Measurements from ENCODE around the gene HDAC8. TPM values are rescaled to one million over a fixed set of nuclear protein-coding genes. Genes with fewer than 3 reads are reported as not detected.
A peak's percentile ranks its signal among the peaks of the same experiment; 100 is the strongest.
"Not testable (repeated sequence)": the region's sequence is repeated elsewhere in the genome, so short reads cannot be mapped to it uniquely, and the experiment has no call there.

Gene HDAC8
- polyA plus RNA-seq, 1 donor, result 26.5 TPM

GRCh38 chrX:72340041-72340440 is 232.6 kb downstream of the HDAC8 start:
- no CpG with 5 or more reads among the region's 7 CpGs for WGBS (ENCODE audit: insufficient coverage, low lambda C conversion rate)
- Histone ChIP-seq H3K27ac (ENCODE audit: low read length) (no peak overlapping the region), H3K36me3 (ENCODE audit: control insufficient read depth, insufficient read depth, low read length) (no peaks in the 10 kb centered on the region), H3K4me1 (ENCODE audit: control insufficient read depth, insufficient read depth, low read length) (no peaks in the 10 kb centered on the region), H3K9me3 (ENCODE audit: control insufficient read depth, low read depth, low read length) (no peaks in the 10 kb centered on the region), H3K4me3 (ENCODE audit: low read length) (no peak overlapping the region), H3K27me3 (ENCODE audit: control insufficient read depth, insufficient read depth, low read length) (no peaks in the 10 kb centered on the region)
- DNase-seq, result no peak

- Histone ChIP-seq H3K36me3 (ENCODE audit: control insufficient read depth, insufficient read depth, low read length) (no peaks in the 10 kb centered on the region), H3K4me3 (ENCODE audit: low read length) (no peak overlapping the region), H3K9me3 (ENCODE audit: control insufficient read depth, low read depth, low read length) (no peaks in the 10 kb centered on the region), H3K27ac (ENCODE audit: low read length) (no peak overlapping the region), H3K4me1 (ENCODE audit: control insufficient read depth, insufficient read depth, low read length) (no peaks in the 10 kb centered on the region), H3K27me3 (ENCODE audit: control insufficient read depth, insufficient read depth, low read length) (no peaks in the 10 kb centered on the region)
- no peak for DNase-seq
- WGBS (ENCODE audit: insufficient coverage, low lambda C conversion rate), result no CpG with 5 or more reads among the region's 3 CpGs
Measured at GRCh38 chrX:72330131-72330530, 242.5 kb downstream of the HDAC8 start.

- no peaks in the 10 kb centered on the region for H3K27me3 ChIP-seq (ENCODE audit: control insufficient read depth, insufficient read depth, low read length)
- 100% methylated on average over 1 of the region's 8 CpGs for WGBS (ENCODE audit: insufficient coverage, low lambda C conversion rate)
- H3K4me1 ChIP-seq (ENCODE audit: control insufficient read depth, insufficient read depth, low read length), result no peaks in the 10 kb centered on the region
- no peak overlapping the region for H3K27ac ChIP-seq (ENCODE audit: low read length)
- H3K36me3 ChIP-seq (ENCODE audit: control insufficient read depth, insufficient read depth, low read length), result no peaks in the 10 kb centered on the region
- no peak for DNase-seq
- H3K4me3 ChIP-seq (ENCODE audit: low read length), result no peak overlapping the region
- no peaks in the 10 kb centered on the region for H3K9me3 ChIP-seq (ENCODE audit: control insufficient read depth, low read depth, low read length)
Measured at GRCh38 chrX:72326605-72327300, 245.9 kb downstream of the HDAC8 start.

- no CpG with 5 or more reads among the region's 8 CpGs for WGBS (ENCODE audit: insufficient coverage, low lambda C conversion rate)
- DNase-seq; H3K9me3 ChIP-seq (ENCODE audit: control insufficient read depth, low read depth, low read length); H3K4me3 ChIP-seq (ENCODE audit: low read length); H3K27me3 ChIP-seq (ENCODE audit: control insufficient read depth, insufficient read depth, low read length); H3K36me3 ChIP-seq (ENCODE audit: control insufficient read depth, insufficient read depth, low read length); H3K27ac ChIP-seq (ENCODE audit: low read length): not testable (repeated sequence)
- H3K4me1 ChIP-seq (ENCODE audit: control insufficient read depth, insufficient read depth, low read length), result peaks cover 13% of the 10 kb centered on the region
Measured at GRCh38 chrX:72319651-72320050, 253.0 kb downstream of the HDAC8 start.

- no peak for DNase-seq
Measured at GRCh38 chrX:72317139-72317538, 255.5 kb downstream of the HDAC8 start.

GRCh38 chrX:72316408-72317110 is 256.1 kb downstream of the HDAC8 start:
- H3K27me3 ChIP-seq (ENCODE audit: control insufficient read depth, insufficient read depth, low read length), result no peaks in the 10 kb centered on the region
- no peaks in the 10 kb centered on the region for H3K36me3 ChIP-seq (ENCODE audit: control insufficient read depth, insufficient read depth, low read length)
- H3K4me1 ChIP-seq (ENCODE audit: control insufficient read depth, insufficient read depth, low read length), result peaks cover 18% of the 10 kb centered on the region
- no peak overlapping the region for H3K4me3 ChIP-seq (ENCODE audit: low read length)
- WGBS (ENCODE audit: insufficient coverage, low lambda C conversion rate), result 67% methylated on average over 1 of the region's 12 CpGs
- no peak overlapping the region for H3K27ac ChIP-seq (ENCODE audit: low read length)
- no peaks in the 10 kb centered on the region for H3K9me3 ChIP-seq (ENCODE audit: control insufficient read depth, low read depth, low read length)
- peak; percentile 31 to 60 for DNase-seq

More at GRCh38 chrX:72317139-72317538, 255.5 kb downstream of the HDAC8 start:
- Histone ChIP-seq H3K36me3 (ENCODE audit: control insufficient read depth, insufficient read depth, low read length) (no peaks in the 10 kb centered on the region), H3K27ac (ENCODE audit: low read length) (no peak overlapping the region), H3K4me3 (ENCODE audit: low read length) (no peak overlapping the region), H3K4me1 (ENCODE audit: control insufficient read depth, insufficient read depth, low read length) (peaks cover 18% of the 10 kb centered on the region), H3K27me3 (ENCODE audit: control insufficient read depth, insufficient read depth, low read length) (no peaks in the 10 kb centered on the region), H3K9me3 (ENCODE audit: control insufficient read depth, low read depth, low read length) (no peaks in the 10 kb centered on the region)
- no CpG with 5 or more reads among the region's 4 CpGs for WGBS (ENCODE audit: insufficient coverage, low lambda C conversion rate)

- no peaks in the 10 kb centered on the region for H3K9me3 ChIP-seq (ENCODE audit: control insufficient read depth, low read depth, low read length)
- H3K4me1 ChIP-seq (ENCODE audit: control insufficient read depth, insufficient read depth, low read length), result peaks cover 18% of the 10 kb centered on the region
- no peak overlapping the region for H3K27ac ChIP-seq (ENCODE audit: low read length)
- H3K27me3 ChIP-seq (ENCODE audit: control insufficient read depth, insufficient read depth, low read length), result peaks cover 1% of the 10 kb centered on the region
- H3K4me3 ChIP-seq (ENCODE audit: low read length), result no peak overlapping the region
- H3K36me3 ChIP-seq (ENCODE audit: control insufficient read depth, insufficient read depth, low read length), result no peaks in the 10 kb centered on the region
- DNase-seq, result no peak
- WGBS (ENCODE audit: insufficient coverage, low lambda C conversion rate), result no CpG with 5 or more reads among the region's 3 CpGs
Measured at GRCh38 chrX:72314881-72315280, 257.8 kb downstream of the HDAC8 start.

GRCh38 chrX:72313707-72314641 is 258.7 kb downstream of the HDAC8 start:
- Histone ChIP-seq H3K4me3 (ENCODE audit: low read length) (no peak overlapping the region), H3K36me3 (ENCODE audit: control insufficient read depth, insufficient read depth, low read length) (no peaks in the 10 kb centered on the region), H3K27me3 (ENCODE audit: control insufficient read depth, insufficient read depth, low read length) (peaks cover 11% of the 10 kb centered on the region), H3K9me3 (ENCODE audit: control insufficient read depth, low read depth, low read length) (no peaks in the 10 kb centered on the region), H3K4me1 (ENCODE audit: control insufficient read depth, insufficient read depth, low read length) (peaks cover 18% of the 10 kb centered on the region), H3K27ac (ENCODE audit: low read length) (no peak overlapping the region)
- WGBS (ENCODE audit: insufficient coverage, low lambda C conversion rate), result no CpG with 5 or more reads among the region's 8 CpGs
- peak in 1 of 2 donors; percentile 36 for DNase-seq

GRCh38 chrX:72312311-72312940 is 260.2 kb downstream of the HDAC8 start:
- peaks cover 22% of the 10 kb centered on the region for H3K4me1 ChIP-seq (ENCODE audit: control insufficient read depth, insufficient read depth, low read length)
- H3K27me3 ChIP-seq (ENCODE audit: control insufficient read depth, insufficient read depth, low read length), result peaks cover 26% of the 10 kb centered on the region
- no peak overlapping the region for H3K4me3 ChIP-seq (ENCODE audit: low read length)
- H3K27ac ChIP-seq (ENCODE audit: low read length), result no peak overlapping the region
- no CpG with 5 or more reads among the region's 14 CpGs for WGBS (ENCODE audit: insufficient coverage, low lambda C conversion rate)
- DNase-seq, result no peak
- no peaks in the 10 kb centered on the region for H3K36me3 ChIP-seq (ENCODE audit: control insufficient read depth, insufficient read depth, low read length)
- H3K9me3 ChIP-seq (ENCODE audit: control insufficient read depth, low read depth, low read length), result no peaks in the 10 kb centered on the region
